ENCODE data around the gene TMC1. TPM values are rescaled to one million over a fixed set of nuclear protein-coding genes. Genes with fewer than 3 reads are reported as not detected.

Gene TMC1
- total and polyA plus RNA-seq, 2 of the 8 experiments (the other 6 are each of a cell fraction or from before 2014, with no cell fraction given) = 0.95 to 0.98 TPM

- CTCF ChIA-PET (ENCODE audit: partially characterized antibody) = interaction anchor here (0.7 to 1.1 kb wide), 2 partner anchors 123 to 142 kb away, joined by 3 read pairs; no protein-coding TSS in a partner anchor
- no peaks in the 10 kb centered on the region for H3K79me1 ChIP-seq (ENCODE audit: low read depth, low read length)
- no peak overlapping the region for H3K14ac ChIP-seq (ENCODE audit: insufficient read length)
- POLR2A ChIA-PET (ENCODE audit: partially characterized antibody) = interaction anchor here (0.6 kb wide), 1 partner anchor 32 kb away, joined by 3 read pairs; no protein-coding TSS in a partner anchor
- no peak overlapping the region for H2AK5ac ChIP-seq (ENCODE audit: low read depth, low read length)
- WGBS, 2 experiments (ENCODE audit: extremely low coverage in 1 of 2, insufficient coverage in 1 of 2, insufficient read length in 1 of 2, insufficient replicate concordance in 2 of 2, low coverage in 1 of 2, low lambda C conversion rate in 2 of 2, missing lambda C conversion rate in 1 of 2) = 75% methylated on average over 5 of the region's 5 CpGs; no CpG with 5 or more reads in 1 of the 2 experiments
- no peak for TF ChIP-seq CEBPB (IDR thresholded peaks at IDR 0.05; ENCODE audit: low read depth, low read length)
- peak; percentile 4 for TF ChIP-seq ASH2L (IDR thresholded peaks at IDR 0.05; ENCODE audit: low read length)
- H3K27me3 ChIP-seq (replicated peaks in 1 of 4; ENCODE audit: control insufficient read depth in 3 of 4, extremely low read depth in 1 of 4, insufficient read depth in 3 of 4, low read length in 3 of 4) = no peaks in the 10 kb centered on the region
- H3K23me2 ChIP-seq (ENCODE audit: low read depth, low read length) = peaks cover 3% of the 10 kb centered on the region; the same call in 1 of the 2 replicates
- peak overlapping the region; percentile 87 for H3K27ac ChIP-seq (ENCODE audit: low read depth, low read length)
- no peak for FAIRE-seq
- H2BK15ac ChIP-seq (ENCODE audit: low read length) = 0 out of 2 replicates have a peak overlapping the region, but pooled peaks have one; percentile 47
- H2BK5ac ChIP-seq (ENCODE audit: low read depth, low read length) = peak overlapping the region; percentile 95
- DNase-seq (ENCODE audit: low read depth in 1 of 2, low spot score in 2 of 2) = no peak
- H4K91ac ChIP-seq (replicated peaks; ENCODE audit: insufficient read length, low read length) = peak overlapping the region; percentile 94
- no peaks in the 10 kb centered on the region for H3K79me2 ChIP-seq (ENCODE audit: control insufficient read depth in 1 of 2, insufficient read depth in 2 of 2, low read length in 2 of 2)
- H3K4me1 ChIP-seq (replicated peaks in 1 of 4; ENCODE audit: control insufficient read depth in 3 of 4, insufficient read depth in 4 of 4, low read length in 3 of 4) = peaks cover 5 to 17% (median 10%) of the 10 kb centered on the region in 4 experiments
- H3K9me3 ChIP-seq (ENCODE audit: insufficient read depth in 2 of 2, low read depth in 1 of 2, low read length in 1 of 2) = no peaks in the 10 kb centered on the region
- no peaks in the 10 kb centered on the region for H3K36me3 ChIP-seq (ENCODE audit: control insufficient read depth in 2 of 4, insufficient read depth in 4 of 4, low read length in 3 of 4)
- H2BK120ac ChIP-seq (replicated peaks; ENCODE audit: low read depth, low read length) = peak overlapping the region; percentile 88
- peak overlapping the region; percentile 93 for H2AFZ ChIP-seq (ENCODE audit: low read length)
- no peaks in the 10 kb centered on the region for H4K20me1 ChIP-seq (replicated peaks in 1 of 2; ENCODE audit: control insufficient read depth in 1 of 2, insufficient read depth in 2 of 2, low read length in 2 of 2)
- H3K4me2 ChIP-seq (ENCODE audit: insufficient read depth in 1 of 2, low read depth in 2 of 2, low read length in 2 of 2) = peak overlapping the region; percentile 59 to 63
- H3K4ac ChIP-seq (replicated peaks; ENCODE audit: insufficient read length, low read depth, low read length) = peak overlapping the region; percentile 55
- H4K8ac ChIP-seq (ENCODE audit: extremely low read depth, insufficient read depth, low read length) = peak overlapping the region; percentile 81; the same call in 1 of the 2 replicates
- no peak overlapping the region for H3K56ac ChIP-seq (replicated peaks; ENCODE audit: insufficient read length, low read depth, low read length)
- peak overlapping the region in 3 of 4 experiments; percentile 20 to 27 (median 26); a peak in 5 of 8 replicates for H3K4me3 ChIP-seq (ENCODE audit: extremely low read depth in 1 of 4, insufficient read depth in 2 of 4, low read depth in 3 of 4, low read length in 4 of 4)
- H3K23ac ChIP-seq (ENCODE audit: insufficient read length) = no peak overlapping the region
- peak overlapping the region; percentile 88 for H2BK20ac ChIP-seq (ENCODE audit: low read length)
- peak overlapping the region; percentile 65; the same call in 1 of the 2 replicates for H3K18ac ChIP-seq (ENCODE audit: extremely low read depth, low read length)
- H4K5ac ChIP-seq (ENCODE audit: insufficient read length, low read depth, low read length) = peak overlapping the region; percentile 41
- H3K9ac ChIP-seq (replicated peaks in 1 of 4; ENCODE audit: extremely low read depth in 1 of 4, low read depth in 3 of 4, low read length in 3 of 4) = peak overlapping the region in 2 of 4 experiments; percentile 6 to 46; a peak in 3 of 7 replicates
- peak overlapping the region; percentile 91 for H2BK12ac ChIP-seq (ENCODE audit: low read depth, low read length)
Observed at GRCh38 chr9:72527801-72528195, 6.4 kb downstream of the TMC1 start.

Measured in H1 (cell line).